Measurements from ENCODE around the gene DUSP3.

GRCh38 chr17:43799047-43799446, 20.3 kb upstream of the DUSP3 start:
- TF ChIP-seq POLR2A (IDR thresholded peaks at IDR 0.05), result no peak
- TF ChIP-seq, protein P1, sequence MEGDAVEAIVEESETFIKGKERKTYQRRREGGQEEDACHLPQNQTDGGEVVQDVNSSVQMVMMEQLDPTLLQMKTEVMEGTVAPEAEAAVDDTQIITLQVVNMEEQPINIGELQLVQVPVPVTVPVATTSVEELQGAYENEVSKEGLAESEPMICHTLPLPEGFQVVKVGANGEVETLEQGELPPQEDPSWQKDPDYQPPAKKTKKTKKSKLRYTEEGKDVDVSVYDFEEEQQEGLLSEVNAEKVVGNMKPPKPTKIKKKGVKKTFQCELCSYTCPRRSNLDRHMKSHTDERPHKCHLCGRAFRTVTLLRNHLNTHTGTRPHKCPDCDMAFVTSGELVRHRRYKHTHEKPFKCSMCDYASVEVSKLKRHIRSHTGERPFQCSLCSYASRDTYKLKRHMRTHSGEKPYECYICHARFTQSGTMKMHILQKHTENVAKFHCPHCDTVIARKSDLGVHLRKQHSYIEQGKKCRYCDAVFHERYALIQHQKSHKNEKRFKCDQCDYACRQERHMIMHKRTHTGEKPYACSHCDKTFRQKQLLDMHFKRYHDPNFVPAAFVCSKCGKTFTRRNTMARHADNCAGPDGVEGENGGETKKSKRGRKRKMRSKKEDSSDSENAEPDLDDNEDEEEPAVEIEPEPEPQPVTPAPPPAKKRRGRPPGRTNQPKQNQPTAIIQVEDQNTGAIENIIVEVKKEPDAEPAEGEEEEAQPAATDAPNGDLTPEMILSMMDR (IDR thresholded peaks at IDR 0.05), result no peak

Data from heart left ventricle (tissue), 13 donors.